Keratinocyte (primary cell): ENCODE results near the gene DHDDS.

ENCODE experiments used
- CTCF ChIP-seq, 3 experiments: IDR thresholded peaks in 1 of 3; conservative IDR thresholded peaks in 1 of 3; optimal IDR thresholded peaks in 1 of 3; 2 replicates in 2 of 3; 3 replicates in 1 of 3; pipeline versions ENCODE3 to v1.5.1; 2011; ENCODE audit warnings: low read length in 3 of 3, mild to moderate bottlenecking in 3 of 3, moderate library complexity in 2 of 3, control low read depth in 1 of 3, inconsistent platforms in 1 of 3; ENCODE audit not compliant: insufficient read depth in 2 of 3; ENCODE audit errors: extremely low read depth in 1 of 3
- EZH2 ChIP-seq: IDR thresholded peaks from one replicate; pipeline ENCODE4 v1.6.1; 2012; ENCODE audit warnings: inconsistent platforms, mild to moderate bottlenecking, low read length, moderate library complexity

- TF ChIP-seq CTCF (optimal IDR thresholded peaks at IDR 0.05 in 1 of 3, IDR thresholded peaks at IDR 0.05 in 1 of 3, conservative IDR thresholded peaks at IDR 0.05 in 1 of 3; ENCODE audit: extremely low read depth in 1 of 3, insufficient read depth in 2 of 3, low read length in 3 of 3) (no peak), EZH2 (no peak)
These were observed 26.7 kb upstream of the DHDDS start for GRCh38 chr1:26405281-26405915.
